Amniotic epithelial cell (primary cell): Measurements from ENCODE around the gene NOXRED1.

Source experiments
- DNase-seq: peaks from one replicate; pipeline ENCODE4 v3.0.0-alpha.2; 2010; ENCODE audit warnings: low read depth

The NOXRED1 gene

DNA sequence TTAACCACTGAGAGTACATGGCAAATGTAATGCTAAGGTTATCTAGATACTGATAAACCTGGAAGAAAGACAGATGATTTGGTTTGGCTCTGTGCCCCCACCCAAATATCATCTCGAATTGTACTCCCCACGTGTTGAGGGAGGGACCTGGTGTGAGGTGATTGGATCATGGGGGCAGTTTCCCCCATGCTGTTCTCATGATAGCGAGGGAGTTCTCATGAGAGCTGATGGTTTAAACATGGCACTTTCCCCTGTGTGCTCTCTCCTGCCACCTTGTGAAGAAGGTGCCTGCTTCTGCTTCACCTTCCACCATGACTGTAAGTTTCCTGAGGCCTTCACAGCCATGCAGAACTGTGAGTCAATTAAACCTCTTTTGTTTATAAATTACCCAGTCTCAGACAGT, 14.2 kb downstream of the NOXRED1 start:
- DNase-seq: peak; percentile 75

DNA sequence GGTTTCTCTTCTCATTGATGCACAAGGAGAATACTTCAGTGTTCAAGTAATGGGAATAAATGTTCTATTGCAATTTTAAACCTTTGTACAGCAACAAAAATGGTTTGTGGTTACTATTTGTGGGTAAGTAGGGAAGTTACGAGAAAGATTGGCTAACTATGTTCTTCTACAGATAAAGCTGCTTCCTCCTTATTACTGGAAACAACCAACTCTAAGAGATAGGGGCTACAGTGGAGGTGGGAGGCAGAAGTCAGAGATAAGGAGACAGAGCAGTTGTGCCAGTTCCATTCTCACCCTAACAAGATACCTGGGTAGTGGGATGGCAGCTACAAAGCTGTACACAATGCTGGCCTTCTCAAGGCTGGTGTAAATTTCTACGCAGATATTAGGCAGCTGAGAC, 16.2 kb downstream of the NOXRED1 start:
- peak; percentile 86 for DNase-seq

DNA sequence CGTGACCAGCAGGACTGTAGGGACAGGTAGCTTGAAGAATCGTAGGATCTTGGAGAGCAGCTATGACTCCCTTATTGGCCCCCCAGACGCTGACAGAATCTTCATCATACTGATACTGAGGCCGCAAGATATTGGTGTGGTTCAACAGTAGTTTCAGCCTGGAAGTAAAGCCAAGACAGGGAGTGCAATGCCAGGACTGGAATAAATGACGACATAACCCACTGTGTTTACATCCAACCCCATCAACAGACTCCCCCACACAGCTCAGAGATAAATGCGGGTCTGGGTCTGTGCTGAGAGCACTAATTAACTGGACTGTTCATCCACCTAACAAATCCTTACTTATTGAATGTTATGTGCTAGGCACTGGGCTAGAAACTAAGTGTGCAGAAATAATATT, 16.6 kb downstream of the NOXRED1 start:
- DNase-seq: peak; percentile 98

DNA sequence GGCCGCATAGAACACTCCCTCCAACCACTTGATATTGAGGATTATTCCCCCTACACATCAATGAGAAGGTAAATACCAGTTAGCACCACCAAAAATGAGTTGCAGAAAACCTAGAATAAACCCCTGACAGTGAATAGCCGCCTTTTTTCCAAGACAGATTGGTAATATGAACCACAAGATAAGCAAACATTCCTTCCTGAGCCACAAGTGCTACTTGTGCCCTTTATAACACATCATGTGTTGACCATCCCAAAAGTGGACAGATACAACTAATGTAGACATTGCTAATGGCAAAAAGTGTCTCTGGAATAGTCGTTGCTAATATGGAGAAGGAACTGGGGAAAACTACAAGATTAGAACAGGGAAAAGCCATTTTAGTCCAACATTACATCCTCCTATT, 17.2 kb downstream of the NOXRED1 start:
- peak; percentile 63 for DNase-seq

DNA sequence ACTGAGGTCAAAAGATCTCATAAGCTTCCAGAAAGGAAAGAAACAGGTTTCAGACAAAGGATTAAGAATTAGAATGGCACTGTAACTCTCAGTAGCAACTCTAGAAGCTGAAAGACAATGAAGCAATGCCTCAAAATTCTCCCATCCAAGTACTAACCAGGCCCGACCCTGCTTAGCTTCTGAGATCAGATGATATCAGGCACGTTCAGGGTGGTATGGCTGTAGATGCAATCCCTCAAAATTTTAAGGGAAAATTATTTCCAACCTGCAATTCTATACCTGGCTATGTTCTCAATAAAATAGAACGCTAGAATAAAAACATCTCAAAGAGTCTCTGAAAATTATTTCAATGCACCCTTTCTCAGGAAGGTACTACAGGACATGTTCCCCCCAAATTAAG, 19.6 kb downstream of the NOXRED1 start:
- no peak for DNase-seq

DNA sequence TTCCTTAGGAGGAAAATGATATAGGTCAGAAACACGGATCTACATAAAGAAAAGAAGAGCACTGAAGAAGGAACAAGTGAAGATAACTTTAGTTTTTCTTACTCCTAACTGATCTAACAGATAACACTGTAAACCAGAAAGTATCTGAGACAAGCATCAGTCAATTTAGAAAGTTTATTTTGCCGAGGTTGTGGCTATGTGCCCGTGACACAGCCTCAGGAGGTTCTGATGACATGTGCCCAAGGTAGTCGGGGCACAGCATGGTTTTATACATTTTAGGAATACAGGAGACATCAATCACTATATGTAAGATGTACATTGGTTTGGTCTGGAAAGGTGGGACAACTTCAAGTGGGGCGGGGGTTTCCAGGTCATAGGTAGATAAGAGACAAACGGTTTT, 23.1 kb downstream of the NOXRED1 start:
- no peak for DNase-seq

DNA sequence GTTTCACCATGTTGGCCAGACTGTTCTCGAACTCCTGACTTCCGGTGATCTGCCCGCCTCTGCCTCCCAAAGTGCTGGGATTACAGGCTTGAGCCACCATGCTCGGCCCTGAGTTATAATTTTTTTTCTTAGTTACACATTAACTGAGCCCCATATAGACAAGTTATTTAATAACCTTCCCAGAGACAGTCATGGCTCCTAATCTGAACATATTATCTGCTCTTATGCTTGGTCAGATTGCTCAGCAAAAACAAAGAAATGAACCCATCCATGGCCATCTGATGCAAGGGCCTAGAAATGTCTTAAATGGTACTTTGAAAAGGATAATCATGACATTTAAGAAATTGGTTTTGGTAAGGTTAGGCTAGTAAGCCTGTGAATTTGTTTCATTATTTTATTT, 33.1 kb downstream of the NOXRED1 start:
- DNase-seq: no peak

DNA sequence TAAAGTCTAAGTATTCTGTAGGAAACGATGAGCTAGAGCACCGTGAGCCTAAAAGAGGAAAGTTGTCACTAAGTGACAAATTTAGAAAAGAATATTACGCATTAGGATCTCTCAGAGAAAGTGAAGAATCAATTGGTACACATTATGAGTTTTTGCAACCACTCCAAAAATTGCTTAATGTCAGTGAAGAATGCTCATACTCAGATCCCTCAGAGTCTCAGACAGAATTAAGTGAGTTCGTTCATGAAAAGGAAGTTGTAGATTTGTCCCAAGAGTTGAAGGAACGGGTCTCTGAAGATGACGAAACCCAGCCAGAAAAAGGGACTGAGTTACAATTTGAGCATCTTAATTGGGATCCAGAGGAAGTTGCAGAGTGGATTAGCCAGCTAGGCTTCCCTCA, 44.6 kb downstream of the NOXRED1 start:
- DNase-seq: no peak

DNA sequence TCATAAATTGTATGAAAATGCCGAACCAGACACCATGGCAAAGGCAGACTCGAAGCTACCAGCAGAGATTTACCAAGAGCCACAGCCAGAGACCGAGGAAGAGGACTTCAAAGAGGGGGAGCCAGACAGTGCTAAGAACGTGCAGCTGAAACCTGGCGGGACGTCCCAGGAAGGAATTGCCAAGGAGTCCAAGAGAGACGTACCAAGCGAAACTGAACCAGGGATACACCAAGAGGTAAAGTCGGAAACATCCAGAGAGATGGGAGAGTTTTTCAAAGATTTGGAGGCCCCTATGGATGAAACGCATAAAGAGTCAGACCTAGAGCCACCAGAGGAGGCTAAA, 45.9 kb downstream of the NOXRED1 start:
- no peak for DNase-seq

DNA sequence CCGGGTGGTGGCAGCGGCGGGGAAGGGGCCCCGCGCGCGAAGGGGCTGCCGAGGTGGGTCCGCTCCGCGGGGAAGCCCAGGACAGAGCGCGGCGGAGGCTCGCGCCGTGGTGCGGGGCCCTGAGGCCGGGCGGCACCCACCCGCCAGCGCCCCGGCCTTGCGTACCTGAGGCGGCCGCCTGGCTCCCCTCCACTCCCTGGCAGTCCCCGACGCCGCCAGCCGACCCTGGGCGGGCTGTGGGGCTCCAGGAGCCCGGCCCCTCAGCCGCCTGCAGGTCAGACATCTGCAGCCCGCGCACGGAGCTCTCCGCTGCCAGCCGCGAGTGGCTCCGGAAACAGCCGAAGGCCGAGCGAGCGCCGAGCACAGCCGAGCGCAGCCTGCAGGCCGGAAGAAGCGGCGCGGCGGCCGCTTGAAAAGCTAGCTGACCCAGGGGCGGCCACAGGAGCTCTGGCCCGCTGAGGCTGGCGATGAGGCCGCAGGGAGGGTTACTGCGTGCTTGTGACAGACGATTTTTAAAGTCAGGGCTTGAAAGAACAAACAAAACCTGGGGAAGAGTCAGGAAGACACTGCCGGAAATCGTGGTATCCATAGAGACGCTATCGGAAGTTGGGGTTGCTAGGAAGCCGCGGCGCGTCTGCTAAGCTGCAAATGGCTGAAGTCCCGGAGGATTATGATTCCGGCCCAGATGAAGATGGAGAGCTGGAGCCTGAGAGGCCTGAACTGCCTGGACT, 46.4 kb downstream of the NOXRED1 start, which contains the start of the genes SAMD15 and TMED8:
TSS of gene SAMD15 (plus strand) at position 609 of the 731 bp plus-strand sequence. CDS start at position 649, 40 bp downstream.
TSS of gene TMED8 (minus strand) at position 324 of the 731 bp plus-strand sequence. CDS start at position 283, 41 bp downstream.
- DNase-seq: peak; percentile 79

DNA sequence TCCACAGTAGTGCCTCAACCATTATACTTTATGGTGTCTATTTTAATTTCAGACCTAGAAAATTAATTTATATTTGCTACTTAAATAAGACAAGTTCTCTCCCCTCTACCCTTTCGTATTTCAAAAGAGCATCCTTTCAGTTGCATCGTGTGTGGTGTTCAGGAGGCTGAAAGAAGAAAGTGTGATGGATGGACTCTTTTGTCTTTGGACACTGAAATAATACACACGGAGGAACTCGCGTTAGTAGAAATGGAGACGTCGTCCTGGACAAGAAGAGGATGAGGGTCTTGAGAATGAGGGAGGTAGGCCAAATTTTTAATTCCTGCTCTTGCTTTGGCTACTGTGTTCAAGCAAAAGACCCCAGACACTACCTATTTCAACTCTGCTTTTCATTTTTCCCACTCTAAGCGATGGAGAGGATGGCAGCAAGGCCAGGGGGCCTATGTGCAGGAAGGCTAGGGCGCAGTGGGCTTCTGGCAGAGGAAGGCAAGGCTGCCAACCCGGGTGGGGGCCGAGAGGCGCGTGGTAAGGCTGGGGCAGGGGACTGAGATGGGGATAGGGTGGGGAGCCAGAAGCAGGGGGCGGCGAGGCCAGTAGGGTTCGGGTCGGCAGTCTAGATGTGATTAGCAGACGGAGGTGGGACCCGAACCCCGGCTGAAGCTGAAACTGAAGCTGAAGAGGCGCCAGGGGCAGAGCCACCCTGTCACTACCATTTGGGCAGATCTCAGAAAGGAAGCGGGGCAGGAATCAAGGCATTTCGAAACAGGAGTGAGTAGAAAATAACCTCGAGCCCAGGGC, 47.2 kb downstream of the NOXRED1 start:
- DNase-seq: no peak

DNA sequence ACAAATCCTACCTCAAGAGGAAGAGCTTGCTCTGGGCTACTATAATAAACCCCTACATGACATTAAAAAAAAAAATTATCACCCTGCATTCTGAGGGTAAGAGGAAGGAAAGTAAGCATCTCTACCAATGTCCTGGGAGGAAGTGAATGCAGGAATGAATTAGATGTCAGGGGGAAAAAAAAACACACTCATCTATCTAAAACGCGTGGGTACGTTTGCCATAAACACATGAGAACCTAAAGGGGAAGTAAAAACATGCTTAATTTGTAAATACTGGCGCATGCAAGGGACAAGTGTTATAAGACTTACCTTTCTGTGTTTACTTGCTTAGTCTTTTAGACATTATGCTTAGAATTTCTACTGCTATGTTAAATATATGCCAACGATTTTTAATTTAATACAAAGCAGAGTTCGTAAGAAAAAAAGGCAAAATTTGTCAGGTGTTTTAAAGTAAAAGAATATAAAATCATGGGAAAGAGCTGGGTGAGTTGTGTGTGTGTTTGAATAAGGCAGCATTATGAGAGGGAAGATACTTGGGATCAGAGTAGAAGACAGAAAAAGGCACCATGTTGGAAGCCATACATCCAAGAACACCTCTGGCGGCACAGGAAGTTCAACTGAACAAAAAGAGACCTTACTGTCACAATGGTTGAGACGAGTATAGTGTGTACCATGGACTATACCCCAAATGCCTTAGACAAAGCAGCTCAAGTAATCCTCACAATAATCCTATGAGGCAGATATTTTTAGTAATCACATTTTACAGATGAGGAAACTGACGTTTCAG, 48.0 kb downstream of the NOXRED1 start:
- no peak for DNase-seq

DNA sequence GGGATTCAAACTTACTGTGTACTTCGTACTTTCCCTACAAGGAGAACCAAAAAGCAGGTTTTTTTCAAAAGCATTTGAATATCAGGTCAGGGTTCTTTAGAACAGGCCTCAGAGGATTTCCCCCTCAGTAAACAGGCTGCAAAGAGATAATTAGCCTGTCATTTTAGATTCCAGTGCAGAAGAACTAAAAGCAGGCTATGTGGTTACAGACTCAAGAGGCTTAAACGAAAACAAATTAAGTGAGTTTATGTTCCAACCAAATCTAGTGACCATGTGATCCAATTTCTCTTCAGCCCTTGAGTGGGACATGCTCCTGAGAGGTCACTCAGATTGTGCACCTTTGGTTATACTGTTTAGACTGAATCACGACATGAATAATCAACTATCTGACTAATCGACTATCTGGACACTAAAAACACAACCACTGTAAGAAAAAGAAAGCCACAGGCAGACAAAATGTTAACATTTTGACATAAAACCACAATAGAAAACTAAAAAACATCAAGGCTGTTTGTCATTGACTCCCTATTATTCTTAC, 51.0 kb downstream of the NOXRED1 start:
- DNase-seq: peak; percentile 43

DNA sequence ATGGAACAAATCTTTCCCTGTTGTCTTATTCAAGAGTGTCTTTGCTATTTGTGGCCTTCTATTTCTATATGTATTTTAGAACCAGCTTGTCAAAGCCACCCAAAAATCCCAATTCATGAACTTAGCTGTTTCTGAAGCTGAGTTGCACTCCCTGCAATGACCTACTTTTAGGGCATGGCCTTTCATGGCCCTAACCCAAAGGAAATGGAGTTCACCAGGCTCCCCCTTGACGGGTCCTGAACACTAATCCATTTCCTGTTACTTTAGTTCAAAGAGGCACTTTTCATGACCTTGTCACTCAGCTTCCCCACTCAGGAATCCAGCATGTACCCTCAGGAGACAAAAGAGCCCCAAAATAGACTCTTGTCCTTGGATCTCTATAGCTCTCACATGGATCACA, 54.0 kb downstream of the NOXRED1 start:
- no peak for DNase-seq

DNA sequence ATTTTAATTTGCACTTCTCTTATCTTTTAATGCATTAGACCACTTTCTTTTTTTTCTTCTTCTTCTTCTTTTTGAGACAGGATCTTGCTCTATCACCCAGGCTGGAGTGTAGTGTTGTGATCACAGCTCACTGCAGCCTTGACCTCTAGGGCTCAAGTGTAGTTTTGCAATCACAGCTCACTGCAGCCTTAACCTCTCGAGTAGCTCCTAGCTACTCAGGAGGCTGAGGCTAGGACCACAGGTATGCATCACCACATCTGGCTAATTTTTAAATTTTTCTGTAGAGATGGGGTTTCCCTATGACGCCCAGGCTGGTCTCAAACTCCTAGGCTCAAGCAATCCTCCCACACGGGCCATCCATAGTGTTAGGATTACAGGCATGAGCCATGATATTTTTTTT, 59.2 kb downstream of the NOXRED1 start:
- peak; percentile 19 for DNase-seq

DNA sequence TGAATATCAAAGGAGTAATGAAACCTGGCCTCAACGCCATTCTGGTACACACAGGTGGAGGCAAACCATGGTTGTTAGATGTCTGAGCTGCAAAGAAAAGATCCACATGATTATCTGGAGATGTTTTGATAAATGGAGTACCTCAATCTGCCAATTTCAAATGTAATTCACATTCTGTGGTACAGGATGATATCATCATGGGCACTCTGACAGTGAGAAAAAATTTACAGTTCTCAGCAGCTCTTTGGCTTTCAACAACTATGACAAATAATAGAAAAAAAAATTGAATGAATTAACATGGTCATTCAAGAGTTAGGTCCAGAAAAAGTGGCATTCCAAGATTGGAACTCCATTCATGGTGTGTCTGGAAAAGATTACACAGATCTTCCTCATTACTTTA, 63.7 kb downstream of the NOXRED1 start:
- no peak for DNase-seq

DNA sequence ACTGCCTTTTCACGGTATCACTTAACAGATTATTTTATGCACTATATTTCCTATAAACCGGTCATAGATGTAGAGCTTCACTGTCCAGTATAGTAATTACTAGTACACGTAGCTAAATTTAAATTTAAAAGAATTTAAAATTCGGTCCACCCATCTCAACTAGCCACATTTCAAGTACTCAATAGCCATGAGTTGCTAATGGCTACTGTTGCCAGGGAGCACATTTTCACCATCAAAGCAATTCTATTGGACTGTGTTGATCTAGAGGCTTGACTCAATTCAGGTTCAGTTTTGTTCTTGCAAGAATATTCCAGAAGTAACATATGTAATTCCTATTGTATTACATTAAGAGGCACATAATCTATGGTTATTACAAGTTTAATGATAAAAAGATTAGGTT, 66.4 kb downstream of the NOXRED1 start:
- no peak for DNase-seq

DNA sequence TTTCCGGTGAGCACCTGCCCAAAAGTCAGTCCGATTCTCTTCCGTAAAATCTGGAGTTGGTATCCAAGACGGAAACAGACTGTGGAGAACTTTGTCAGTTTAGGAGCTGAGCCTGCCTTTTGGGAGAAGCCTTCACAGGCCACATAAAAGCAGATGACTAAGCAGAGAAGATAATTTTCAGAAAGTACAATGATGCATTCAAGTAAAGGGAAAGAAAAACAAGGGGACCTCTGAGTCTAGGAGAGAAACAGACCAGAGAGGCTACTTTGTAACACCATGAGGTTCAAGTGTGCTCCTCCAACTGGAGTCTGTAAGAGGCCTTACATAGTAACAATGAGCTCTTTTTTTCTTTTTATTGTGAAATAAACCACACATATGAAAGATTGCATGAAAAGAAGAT, 67.5 kb downstream of the NOXRED1 start:
- DNase-seq: no peak

DNA sequence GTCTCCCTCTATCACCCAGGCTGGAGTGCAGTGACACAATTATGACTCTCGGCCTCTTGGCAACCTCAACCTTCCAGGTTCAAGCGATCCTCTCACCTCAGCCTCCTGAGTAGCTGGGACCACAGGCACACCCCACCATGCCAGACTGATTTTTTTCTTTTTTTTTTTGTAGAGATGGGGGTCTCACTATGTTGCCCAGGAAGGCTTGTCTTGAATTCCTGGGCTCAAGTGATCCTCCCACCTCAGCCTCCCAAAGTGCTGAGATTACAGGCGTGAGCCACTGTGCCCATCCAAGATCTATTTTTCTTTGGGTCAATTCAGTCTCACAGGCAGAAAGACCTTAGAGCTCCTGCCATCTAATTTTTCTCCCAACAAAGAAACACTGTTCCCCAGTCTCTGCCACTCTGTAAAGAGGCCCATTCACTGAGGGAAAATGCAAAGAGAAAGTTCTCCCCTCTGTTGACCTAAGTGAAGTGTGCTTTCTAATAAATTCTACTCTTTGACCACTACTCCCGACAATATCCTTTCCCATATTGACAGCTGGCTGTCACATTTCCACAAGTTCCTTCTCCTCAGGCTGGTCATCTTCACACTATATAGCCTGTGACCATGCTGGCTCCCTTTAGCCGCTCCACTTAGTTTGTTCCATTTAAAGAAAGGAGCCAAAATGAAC, 69.7 kb downstream of the NOXRED1 start:
- no peak for DNase-seq

DNA sequence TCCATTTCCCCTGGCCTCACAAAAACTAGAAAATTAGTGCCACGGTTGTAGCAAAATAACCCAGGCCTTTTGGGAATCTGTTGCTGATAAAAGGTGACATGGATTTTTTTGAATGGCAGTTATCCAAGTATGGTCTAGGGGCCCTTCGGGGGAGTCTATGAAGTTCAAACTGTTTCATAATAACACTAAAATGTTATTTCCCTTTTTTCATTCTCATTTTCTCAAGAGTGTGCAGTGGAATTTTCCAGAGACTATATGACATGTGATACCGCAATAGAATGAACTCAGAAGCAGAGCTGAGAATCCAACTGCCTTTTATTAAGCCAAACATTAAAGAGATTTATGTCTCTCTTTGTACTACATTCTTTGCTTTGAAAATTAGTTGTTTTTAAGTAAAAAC, 75.6 kb downstream of the NOXRED1 start:
- DNase-seq: peak; percentile 50

DNA sequence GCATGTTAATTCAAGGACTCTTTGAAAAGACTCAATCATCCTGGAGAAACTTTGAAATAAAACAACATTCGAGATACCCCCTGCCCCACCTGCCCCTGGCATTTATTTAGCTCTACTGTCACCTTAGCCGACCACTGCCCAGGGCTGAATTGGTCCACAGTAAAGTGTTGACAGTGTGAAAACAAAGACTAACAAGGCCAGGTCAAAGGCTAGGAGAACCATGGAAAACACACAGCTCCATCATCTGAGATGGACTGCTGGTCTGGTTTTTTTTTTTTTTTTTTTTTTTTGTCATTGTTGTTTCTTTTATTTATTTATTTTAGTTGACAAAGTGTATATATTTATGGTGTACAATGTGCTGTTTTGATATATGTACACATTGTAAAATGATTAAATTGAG, 76.8 kb downstream of the NOXRED1 start:
- DNase-seq: no peak
